Limb (tissue), 2 donors: ENCODE data around the gene MAP1LC3B2.
A peak's percentile ranks its signal among the peaks of the same experiment; 100 is the strongest.
"Not testable (repeated sequence)": the region's sequence is repeated elsewhere in the genome, so short reads cannot be mapped to it uniquely, and the experiment has no call there.

Experiments
- DNase-seq, 2 donors: peaks; one replicate each; pipeline ENCODE4 v3.0.0-alpha.2; 2016; ENCODE audit errors: extremely low spot score in 2 of 2

The MAP1LC3B2 gene

GRCh38 chr12:116558280-116559161 lies 660 bp upstream of the MAP1LC3B2 start:
- no peak for DNase-seq

GRCh38 chr12:116561181-116561821 lies 2.1 kb downstream of the MAP1LC3B2 start:
- DNase-seq, result no peak

GRCh38 chr12:116562090-116562489 lies 2.9 kb downstream of the MAP1LC3B2 start:
- DNase-seq, result no peak

- DNase-seq, result no peak
Observed at GRCh38 chr12:116563262-116563661, 4.1 kb downstream of the MAP1LC3B2 start.

- no peak for DNase-seq
Observed at GRCh38 chr12:116564080-116564479, 4.9 kb downstream of the MAP1LC3B2 start.

- DNase-seq, result not testable (repeated sequence)
Observed at GRCh38 chr12:116565221-116565620, 6.0 kb downstream of the MAP1LC3B2 start.

GRCh38 chr12:116565963-116566362 lies 6.8 kb downstream of the MAP1LC3B2 start:
- DNase-seq, result no peak

- DNase-seq, result no peak
Observed at GRCh38 chr12:116568203-116568602, 9.0 kb downstream of the MAP1LC3B2 start.

GRCh38 chr12:116571089-116571488 lies 11.9 kb downstream of the MAP1LC3B2 start:
- no peak for DNase-seq

- DNase-seq, result no peak
Observed at GRCh38 chr12:116573776-116574175, 14.6 kb downstream of the MAP1LC3B2 start.

- DNase-seq, result not testable (repeated sequence)
Observed at GRCh38 chr12:116575754-116576153, 16.6 kb downstream of the MAP1LC3B2 start.

- DNase-seq, result no peak
Observed at GRCh38 chr12:116577154-116577561, 18.0 kb downstream of the MAP1LC3B2 start.

GRCh38 chr12:116578051-116578450 lies 18.9 kb downstream of the MAP1LC3B2 start:
- DNase-seq, result no peak

GRCh38 chr12:116582610-116583009 lies 23.4 kb downstream of the MAP1LC3B2 start:
- DNase-seq, result no peak

GRCh38 chr12:116583129-116583694 lies 24.0 kb downstream of the MAP1LC3B2 start:
- no peak for DNase-seq

- DNase-seq, result no peak
Observed at GRCh38 chr12:116587270-116587669, 28.1 kb downstream of the MAP1LC3B2 start.

GRCh38 chr12:116588390-116589028 lies 29.3 kb downstream of the MAP1LC3B2 start:
- no peak for DNase-seq

- DNase-seq, result no peak
Observed at GRCh38 chr12:116589581-116589980, 30.4 kb downstream of the MAP1LC3B2 start.

GRCh38 chr12:116590561-116590960 lies 31.4 kb downstream of the MAP1LC3B2 start:
- DNase-seq, result no peak

- DNase-seq, result peak; percentile 46 to 52
Observed at GRCh38 chr12:116591855-116592637, 32.9 kb downstream of the MAP1LC3B2 start.

- DNase-seq, result no peak
Observed at GRCh38 chr12:116592731-116593130, 33.5 kb downstream of the MAP1LC3B2 start.
